IPS-NIHi11 (cell line): Measurements from ENCODE around the gene MT1E.
A peak's percentile ranks its signal among the peaks of the same experiment; 100 is the strongest.
"Not testable (repeated sequence)": the region's sequence is repeated elsewhere in the genome, so short reads cannot be mapped to it uniquely, and the experiment has no call there.

Source experiments
- DNase-seq: peaks from one replicate; pipeline ENCODE4 v3.0.0; 2012; ENCODE audit warnings: mixed read lengths, low spot score

MT1E gene

DNA sequence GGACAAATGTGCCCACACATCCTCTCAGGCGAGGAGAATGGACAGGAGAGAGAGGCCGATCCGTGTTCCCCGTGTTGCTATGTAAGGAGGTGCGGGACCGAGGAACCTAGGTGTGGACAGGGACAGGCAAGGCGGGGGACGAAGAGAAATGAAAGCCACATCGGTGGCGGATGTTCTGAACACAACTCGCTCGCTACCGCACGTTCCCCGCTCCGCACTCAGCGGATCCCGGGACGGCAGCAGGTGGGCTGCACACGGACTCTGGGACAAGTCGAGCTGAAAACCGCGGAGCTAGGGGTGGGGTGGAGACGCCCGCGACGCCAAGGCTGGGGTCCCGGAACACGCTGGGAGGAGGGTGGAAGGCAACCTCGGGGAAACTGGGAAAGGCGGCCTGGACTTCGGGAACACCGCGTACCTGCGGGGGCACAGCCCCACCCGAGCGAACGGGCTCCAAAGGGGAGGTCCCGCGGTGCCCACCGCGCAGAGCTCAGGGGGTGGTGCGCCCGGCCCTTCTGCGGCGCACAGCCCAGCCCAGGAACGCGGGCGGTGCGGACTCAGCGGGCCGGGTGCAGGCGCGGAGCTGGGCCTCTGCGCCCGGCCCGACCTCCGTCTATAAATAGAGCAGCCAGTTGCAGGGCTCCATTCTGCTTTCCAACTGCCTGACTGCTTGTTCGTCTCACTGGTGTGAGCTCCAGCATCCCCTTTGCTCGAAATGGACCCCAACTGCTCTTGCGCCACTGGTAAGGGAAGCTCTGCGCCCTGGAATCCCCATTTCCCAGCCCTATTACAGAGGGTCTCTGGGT lies at the start of gene MT1E:
MT1E (plus strand) TSS at position 642 of the 803 bp plus-strand sequence; CDS start at position 713, 71 bp downstream.
- peak; percentile 67 for DNase-seq

DNA sequence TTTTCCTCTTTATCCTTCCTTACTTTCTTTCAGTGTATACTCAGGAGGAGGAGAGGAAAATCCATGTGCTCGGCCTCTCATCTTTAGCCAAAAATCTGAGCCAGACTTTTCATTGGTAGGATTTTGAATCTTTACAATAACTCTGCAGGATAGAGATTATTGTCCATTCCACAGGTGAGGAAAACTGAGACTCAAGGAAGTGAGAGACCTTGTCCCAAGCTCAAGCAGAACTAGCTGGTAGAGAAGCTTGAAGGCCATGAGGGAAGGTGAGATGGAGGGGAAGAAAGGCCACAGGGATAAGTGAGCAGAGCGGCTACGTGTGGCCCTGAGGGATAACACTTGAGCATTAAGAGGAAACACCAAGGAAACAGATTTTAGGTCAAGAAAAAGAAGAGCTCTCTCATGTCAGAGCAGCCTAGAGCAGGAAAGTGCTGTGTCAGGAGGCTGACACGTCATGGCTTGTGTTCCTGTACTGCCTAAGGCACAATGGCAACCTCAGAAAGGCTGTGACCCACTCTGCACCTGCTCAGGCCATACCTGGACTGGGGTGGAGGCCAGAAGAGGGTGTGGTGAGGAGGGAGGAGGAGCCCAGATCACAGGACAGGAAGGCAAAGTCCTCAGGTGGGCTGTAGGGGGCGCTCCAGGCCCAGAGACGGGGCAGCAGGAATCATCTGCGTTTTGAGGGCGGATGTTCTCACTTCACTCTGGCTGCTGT lies 48.8 kb upstream of the MT1E start:
- DNase-seq = peak; percentile 82

DNA sequence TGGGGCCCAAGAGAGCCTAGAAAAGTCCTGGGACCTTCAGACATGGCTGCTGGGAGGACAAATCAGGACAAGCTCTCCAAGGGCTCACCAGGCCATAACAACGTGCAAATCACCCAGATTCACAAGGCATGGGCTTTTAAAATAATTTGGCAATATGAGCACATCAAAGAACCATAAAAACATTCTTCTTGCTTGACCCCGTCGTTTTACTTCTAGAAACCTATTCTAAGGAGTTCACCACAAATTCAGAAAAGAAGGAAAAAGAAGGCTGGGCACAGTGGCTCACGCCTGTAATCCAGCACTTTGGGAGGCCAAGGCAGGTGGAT lies 48.3 kb upstream of the MT1E start:
- no peak for DNase-seq

DNA sequence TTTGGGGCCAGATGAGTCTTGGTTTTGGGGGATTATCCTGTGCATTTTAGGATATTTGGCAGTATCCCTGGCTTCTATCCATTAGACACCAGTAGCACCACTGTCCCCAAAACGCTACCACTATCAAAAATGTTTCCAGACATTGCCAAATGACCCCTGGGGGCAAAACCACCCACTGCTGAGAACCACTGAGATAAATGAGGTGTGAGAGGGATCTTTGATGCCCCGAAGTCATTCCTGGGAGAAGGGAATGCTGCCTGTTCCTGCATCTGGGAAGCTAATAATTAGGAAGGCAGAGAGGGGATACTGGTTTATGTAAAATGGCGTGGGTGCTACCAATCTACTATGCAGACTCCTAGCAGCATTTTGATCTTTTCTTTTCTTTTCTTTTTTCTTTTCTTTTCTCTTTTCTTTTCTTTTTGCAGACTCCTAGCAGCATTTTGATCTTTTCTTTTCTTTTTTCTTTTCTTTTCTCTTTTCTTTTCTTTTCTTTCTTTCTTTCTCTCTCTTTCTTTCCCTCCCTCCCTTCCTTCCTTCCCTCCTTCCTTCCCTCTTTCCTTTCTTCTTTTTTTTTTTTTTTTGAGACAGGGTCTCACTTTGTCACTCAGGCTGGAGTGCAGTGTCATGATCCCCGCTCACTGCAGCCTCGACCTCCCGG lies 45.1 kb upstream of the MT1E start:
- DNase-seq = no peak

DNA sequence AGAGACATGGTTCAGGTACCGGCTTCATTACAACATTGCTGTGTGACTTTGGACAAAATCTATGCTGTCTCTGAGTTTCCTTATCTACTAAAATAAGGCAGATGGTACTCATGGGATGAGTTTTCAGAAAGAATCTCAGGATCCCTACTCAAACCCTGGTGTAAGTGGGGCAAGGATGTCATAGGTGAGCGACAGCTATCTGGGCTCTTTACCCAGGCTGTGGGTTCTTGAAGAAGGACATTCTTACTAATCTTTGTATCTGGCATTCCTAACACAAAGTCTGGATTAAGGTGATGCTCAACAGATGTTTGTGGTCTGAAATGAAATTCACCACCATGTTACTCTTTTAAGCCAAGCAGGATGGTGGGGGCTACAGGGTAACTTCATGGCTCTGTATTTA lies 42.7 kb upstream of the MT1E start:
- not testable (repeated sequence) for DNase-seq

DNA sequence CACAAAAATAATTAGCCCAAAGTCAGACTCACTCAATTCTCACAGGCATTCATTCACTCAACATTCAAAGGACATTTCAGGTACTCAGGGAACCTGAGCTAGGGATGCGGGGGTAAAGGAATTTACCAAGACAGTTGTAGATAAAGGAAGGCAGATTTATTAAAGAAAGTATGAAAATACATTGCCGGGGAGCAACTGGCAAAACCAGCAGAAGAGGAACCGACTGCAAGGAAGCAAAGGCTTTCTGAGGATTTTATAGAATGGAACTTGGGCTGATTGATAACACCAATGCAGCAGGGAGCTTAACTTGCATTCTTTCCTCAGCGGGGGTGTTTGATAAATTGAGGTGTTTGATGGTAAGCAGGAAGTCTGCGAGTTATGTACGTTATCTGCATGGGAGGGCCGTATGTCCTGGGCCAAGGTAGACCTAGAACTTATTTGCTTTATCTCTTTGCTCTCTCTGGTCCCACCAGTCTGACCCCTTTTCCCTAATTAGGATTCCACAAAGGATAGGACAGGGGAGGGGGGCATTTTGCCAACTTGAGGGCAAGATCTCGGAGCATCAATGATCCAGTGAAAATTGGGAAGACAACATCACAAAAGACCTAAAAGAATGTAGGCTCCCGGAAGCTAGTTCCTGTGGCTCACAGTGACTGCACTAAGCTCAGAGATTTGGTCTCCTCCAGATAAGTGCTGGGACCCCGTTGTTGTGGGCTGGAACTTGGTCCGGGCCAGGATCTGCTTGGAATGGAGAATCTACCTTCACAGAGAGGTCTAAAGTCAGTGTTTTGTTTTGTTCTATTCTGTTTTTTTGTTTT lies 42.0 kb upstream of the MT1E start:
- no peak for DNase-seq

DNA sequence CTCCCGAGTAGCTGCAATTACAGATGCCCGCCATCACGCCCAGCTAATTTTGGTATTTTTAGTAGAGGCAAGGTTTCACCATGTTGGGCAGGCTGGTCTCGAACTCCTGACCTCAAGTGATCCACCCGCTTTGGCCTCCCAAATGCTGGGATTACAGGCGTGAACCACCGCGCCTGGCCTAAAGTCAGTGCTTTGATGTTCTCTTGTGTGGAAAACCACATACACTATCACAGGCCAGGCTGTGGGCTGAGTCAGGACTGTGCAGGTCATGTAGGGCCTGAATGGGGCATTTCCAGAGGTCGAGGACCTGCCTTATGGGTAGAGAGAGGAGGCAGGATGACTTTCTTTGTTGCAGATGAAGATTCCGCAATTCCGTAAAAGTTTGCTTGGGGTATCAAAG lies 41.3 kb upstream of the MT1E start:
- no peak for DNase-seq

DNA sequence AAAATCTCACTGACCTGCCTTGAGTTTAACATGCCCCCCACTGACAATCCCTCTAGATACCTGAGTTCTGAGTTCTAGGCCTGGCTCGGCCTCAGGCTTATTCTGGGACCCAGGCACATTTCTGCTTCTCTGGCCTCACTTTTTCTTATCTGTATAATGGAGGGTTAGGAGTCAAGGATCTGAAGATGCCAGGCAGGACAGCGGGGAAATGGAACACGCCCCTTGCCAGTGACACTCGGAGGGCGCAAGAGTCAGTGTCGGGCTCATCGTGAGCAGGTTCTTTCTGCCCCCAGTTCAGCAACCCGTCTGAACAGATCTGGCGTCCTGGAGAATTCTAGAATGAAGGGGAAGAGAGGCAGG lies 36.8 kb upstream of the MT1E start:
- no peak for DNase-seq

DNA sequence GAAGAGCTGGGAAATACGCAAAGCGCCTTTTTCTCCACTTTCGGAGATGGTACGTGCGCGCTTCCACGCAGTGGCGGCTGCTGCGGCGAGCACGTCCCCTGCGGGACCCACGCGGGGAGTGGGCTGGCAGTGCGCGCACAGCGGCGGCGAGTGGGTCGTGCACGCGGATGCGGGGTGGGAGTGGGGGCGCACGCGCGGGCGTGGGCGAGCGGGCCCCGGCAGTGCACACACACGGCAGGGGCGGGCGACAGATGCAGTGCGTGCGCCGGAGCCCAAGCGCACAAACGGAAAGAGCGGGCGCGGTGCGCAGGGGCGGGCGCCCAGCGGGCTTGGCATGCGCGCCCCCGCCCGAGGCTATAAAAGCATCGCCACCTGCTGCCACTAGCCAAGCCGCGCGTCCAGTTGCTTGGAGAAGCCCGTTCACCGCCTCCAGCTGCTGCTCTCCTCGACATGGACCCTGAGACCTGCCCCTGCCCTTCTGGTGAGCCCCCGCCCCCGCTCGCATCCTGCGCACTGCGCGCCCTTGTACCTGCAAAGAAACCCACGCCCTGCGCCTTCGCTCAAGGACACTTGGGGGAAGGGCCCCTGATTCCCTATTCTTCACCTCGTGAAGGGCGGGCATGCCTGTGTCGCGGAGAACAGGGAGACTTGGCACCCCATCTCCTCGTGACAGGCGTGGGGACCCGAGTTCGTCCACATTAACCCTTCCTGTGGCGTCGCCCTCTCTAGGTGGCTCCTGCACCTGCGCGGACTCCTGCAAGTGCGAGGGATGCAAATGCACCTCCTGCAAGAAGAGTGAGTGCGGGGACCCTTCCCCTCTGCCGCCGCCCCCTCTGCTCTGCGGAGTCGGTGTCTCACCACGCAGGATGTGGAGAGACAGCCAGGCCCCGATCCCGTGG lies 36.2 kb upstream of the MT1E start, which contains the start of gene MT3:
MT3 (plus strand) TSS at position 388 of the 899 bp plus-strand sequence; CDS start at position 451, 63 bp downstream.
- DNase-seq = peak; percentile 82

DNA sequence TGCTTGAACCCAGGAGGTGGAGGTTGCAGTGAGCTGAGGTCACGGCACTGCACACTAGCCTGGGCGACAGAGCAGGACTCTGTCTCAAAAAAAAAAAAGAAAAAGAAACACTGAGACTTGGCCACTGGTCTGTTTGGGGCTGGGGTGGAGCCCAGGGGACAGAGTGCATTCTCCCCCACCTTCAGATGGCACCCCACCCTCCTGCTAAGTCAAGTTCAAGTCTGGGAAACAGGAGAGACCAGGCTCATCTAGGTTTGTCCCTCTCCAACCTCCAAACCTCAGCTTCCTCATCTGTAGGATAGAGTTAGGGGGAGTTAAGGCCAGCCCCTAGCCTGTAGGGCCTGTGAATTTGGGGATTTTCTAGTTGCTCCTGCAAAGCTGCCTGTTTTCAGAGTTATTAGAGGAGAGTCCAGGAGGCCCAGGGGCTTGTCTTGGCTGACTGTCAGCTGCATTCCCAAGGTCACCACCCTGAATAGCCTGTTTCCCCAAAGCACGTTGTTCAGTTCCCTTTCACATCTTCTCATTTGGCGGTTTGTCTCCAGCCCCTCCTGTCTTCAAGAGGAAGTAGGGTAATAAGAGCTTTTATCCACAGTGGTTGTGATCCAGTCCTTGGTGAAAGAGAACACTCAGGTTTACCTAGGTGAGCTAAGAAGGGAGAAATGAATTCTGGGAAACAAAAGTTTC lies 34.1 kb upstream of the MT1E start:
- DNase-seq = no peak

DNA sequence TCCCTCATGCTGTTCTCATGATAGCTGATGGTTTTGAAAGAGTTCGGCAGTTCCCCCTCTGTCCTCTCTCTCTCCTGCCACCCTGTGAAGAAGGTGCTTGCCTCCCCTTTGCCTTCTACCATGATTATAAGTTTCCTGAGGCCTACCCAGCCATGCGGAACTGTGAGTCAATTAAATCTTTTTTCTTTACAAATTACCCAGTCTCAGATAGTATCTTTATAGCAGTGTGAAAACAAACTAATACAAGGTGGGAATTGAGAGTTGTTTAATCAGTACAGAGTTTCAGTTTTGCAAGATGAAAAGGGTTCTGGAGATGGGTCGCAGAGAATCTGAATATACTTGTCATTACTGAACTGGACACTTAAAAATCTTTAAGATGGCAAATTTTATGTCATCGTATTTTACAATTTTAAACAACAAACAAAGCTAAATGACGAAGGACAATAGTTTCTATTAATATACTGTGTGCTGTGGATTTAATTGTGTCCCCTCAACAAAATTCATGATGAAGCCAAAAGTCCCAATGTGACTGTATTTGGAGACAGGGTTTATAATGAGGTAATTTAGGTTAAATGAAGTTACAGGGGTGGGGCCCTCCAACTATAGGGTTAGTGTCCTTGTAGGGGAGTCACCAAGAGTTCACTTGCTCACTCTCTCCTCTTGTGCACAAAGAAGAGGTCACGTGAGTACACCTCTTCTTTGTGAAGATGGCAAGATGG lies 31.8 kb upstream of the MT1E start:
- DNase-seq = no peak

DNA sequence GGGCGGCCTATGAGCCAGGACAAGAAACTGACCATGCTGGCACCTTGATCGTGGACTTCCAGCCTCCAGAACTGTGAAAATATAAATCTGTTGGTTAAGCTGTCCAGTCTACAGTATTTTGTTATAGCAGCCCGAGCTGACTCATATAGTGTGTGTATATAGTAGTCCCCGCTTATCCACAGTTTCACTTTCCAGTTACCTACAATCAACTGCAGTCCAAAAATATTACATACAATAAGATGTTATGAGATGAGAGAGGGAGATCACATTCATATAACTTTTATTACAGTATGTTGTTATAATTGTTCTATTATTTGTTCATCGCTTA lies 31.3 kb upstream of the MT1E start:
- no peak for DNase-seq

DNA sequence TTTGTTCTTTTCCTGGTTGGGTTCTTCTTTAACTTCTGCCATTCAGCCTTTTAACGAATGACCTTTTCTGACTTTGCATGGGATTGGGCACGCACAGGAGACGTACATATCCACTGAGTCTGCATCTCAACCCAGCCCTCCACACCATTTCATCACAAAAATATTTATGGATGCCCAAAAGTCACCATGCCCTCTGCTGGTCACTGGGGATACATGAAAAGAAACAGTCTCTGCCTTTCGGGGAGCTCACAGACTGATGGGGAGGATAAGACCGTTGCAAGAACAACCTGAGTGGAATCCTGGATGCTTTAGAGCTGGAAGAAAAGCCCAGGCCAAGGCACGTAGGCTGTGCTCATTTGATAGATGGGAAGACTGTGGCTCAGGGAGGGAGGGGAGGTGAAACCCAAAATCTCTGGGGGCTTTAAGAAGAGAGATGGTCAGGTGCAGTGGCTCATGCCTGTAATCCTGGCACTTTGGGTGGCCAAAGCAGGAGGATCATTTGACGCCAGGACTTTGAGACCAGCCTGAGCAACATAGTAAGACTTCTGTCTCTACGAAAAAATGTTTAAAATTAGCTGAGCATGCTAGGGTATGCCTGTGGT lies 25.1 kb upstream of the MT1E start:
- peak; percentile 59 for DNase-seq

DNA sequence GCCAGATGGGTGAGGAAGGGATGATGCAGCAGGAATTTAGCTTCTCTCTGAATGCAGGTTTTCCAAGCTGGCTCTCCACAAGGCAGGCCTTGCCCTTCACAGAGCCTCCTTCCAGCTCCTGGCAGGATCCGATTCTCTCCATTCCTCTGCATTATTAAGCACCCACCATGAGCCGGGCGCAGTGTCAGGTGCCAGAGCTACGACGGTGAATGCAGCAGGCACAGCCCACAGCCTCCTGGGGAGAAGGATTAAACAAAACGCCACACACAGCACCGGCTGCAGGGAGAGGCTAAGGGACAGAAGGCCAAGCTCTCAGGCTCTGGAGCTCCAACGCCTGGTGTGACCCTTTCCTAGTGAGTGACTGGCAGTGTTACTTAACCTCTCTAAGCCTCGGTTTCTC lies 24.3 kb upstream of the MT1E start:
- DNase-seq = no peak

DNA sequence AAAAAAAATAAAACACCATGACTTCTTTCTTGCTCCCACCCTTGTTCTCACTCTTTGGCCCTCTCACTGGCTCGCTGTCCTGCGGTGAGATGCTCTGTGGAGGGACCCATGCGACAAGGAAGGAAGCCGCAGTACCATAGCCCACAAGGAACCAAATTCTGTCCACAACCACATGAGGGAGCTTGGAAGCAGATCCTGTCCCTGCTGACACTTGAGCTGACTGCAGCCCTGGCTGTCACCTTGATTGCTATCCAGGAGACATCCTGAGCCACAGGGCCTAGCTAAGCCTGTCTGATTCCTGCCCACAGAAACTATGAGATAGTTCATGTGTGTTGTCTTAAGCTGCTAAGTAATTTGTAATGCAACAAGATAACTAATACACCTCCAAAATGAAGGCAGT lies 22.0 kb upstream of the MT1E start:
- DNase-seq = peak; percentile 54

DNA sequence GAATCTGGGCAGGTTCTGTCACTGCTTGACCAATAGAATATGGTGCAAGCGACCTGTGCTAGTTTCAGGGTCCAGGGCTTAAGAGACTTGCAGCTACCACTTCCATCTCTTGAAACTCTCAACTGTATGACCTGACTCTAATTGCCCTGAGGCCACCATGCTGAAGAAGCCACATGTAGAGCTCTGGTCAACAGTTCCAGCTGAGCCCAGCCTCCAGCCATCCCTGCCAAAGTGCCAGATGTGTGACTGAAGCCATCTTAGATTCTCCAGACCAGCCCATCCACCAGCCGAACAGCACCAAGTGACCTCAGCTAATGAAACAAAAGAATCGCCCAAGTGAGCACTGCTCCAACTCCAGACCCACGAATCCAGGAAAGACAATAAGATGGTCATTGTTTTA lies 20.6 kb upstream of the MT1E start:
- DNase-seq = no peak

DNA sequence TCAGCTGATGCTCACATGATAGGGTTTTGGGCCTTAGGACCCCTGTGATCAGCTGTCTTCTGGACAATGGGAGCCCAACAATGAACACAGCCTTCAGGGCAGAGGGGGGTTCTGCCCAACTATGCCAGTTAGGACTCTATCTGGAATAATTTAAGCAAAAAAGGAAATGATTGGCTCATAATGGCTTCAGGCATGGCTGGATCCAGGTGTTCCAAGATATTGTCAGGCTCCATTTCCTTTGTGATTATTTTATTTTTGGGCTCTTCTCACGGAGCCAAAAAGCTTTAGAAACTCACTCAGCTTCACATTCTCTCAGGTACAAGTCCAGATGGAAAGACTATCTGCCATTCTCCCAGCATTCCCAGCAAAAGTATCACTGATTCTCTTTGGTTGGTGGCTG lies 20.1 kb upstream of the MT1E start:
- DNase-seq = no peak

DNA sequence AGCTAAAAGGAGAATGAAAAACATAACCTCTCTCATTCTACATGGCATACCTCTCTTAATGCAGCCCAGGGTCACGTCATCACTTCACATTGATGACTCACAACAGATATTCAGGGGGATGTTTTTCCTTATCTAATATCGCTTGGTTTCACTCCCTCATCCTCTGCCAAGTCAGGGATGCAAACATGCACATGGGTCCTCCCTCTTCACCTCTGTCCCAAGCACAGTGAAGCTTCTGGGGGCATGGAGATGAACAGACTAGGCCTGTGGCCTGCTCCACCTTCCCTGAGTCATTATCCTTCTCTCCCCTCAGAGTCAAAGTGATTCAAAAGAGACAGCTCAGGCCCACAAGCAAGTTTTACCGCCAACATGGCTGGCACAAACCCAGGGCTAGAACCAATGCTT lies 19.5 kb upstream of the MT1E start:
- no peak for DNase-seq

DNA sequence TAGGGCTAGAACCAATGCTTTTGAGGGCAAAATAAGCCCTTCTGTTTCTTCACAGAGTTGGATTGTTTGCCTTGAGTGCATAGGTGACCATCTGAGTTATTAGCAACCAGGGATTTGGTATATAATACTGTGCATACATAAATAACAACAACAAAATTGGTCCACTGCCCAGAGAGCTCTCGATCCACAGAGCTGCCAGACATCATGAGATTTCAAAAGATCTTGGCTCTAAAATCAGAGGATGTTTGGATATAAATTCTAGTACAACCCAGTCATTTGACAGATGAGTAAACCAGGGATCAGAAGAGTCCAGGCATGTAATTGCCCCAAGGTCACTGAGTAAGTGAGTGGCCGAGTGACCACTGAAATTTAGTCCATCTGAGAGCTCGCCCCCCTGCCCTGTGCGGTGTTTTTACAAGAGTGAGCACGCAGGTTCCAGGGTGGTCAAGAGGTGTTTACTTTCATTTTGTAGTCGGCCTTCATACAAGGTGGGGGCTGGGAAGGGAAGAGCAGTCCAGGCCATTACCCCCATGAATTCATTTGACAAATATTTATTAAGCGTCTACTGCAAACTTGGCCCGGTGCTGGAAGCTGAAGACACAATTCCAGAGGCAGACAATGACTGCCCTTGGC lies 19.0 kb upstream of the MT1E start:
- no peak for DNase-seq
